Measurements from ENCODE around the gene LSAMP. TPM values are rescaled to one million over a fixed set of nuclear protein-coding genes. Genes with fewer than 3 reads are reported as not detected.

LSAMP gene
- total RNA-seq, 1 donor from 2014 or later = 3.7 TPM

DNA sequence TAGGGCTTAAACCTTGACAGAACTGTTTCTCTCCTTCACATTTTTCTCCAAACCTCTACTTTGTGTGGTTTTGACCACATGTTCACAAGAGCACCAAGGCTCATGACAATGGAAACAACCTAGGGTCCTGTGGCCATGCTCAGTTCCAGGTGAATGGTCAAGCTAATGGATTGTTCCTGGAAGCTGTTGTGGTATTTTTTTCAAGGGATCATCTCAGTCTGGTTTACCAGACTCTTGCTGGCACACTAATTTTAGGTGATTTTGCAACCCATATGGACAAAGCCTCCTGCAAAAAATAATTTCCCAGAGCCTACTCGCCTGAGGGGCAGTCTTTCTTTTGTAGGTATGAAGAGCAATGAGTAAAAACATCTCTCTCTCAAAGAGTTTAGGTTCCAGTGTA is 67.2 kb downstream of the LSAMP start:
- no peaks in the 10 kb centered on the region for H3K36me3 ChIP-seq (ENCODE audit: control insufficient read depth in 3 of 3, insufficient read depth in 3 of 3, low read length in 3 of 3)
- no peak overlapping the region for H3K4me3 ChIP-seq (ENCODE audit: low read length in 3 of 3)
- H3K4me1 ChIP-seq (ENCODE audit: control insufficient read depth in 3 of 3, insufficient read depth in 3 of 3, low read length in 3 of 3) = no peaks in the 10 kb centered on the region
- H3K9ac ChIP-seq (ENCODE audit: low read depth in 1 of 3, low read length in 3 of 3) = no peak overlapping the region
- no peaks in the 10 kb centered on the region for H3K27me3 ChIP-seq (ENCODE audit: control insufficient read depth in 3 of 3, insufficient read depth in 3 of 3, low read length in 3 of 3)
- H3K27ac ChIP-seq (ENCODE audit: low read depth, low read length) = no peak overlapping the region
- H3K9me3 ChIP-seq (ENCODE audit: control insufficient read depth in 3 of 3, low read length in 3 of 3) = no peaks in the 10 kb centered on the region

DNA sequence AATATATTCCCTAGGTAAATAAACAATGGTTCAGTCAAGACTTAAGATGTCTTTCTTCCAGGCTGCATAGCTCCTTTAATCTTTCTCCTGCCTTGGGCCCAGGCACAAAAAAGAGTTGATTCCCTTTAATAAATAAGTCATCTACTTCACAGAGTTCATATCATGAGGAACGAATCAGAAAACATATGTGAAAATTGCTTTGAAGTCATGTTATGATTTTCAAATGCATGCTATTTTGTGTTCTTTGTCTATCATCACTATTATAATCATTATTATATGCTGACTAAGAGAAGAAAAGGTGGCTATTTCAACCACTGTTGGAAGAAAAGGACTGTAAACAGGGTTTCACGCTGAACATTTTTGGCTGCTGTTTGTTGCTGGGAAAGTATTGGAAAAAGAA is 70.4 kb downstream of the LSAMP start:
- Histone ChIP-seq H3K27ac (ENCODE audit: low read depth, low read length) (no peak overlapping the region), H3K4me3 (ENCODE audit: low read length in 3 of 3) (no peak overlapping the region), H3K4me1 (ENCODE audit: control insufficient read depth in 3 of 3, insufficient read depth in 3 of 3, low read length in 3 of 3) (no peaks in the 10 kb centered on the region), H3K36me3 (ENCODE audit: control insufficient read depth in 3 of 3, insufficient read depth in 3 of 3, low read length in 3 of 3) (no peaks in the 10 kb centered on the region), H3K27me3 (ENCODE audit: control insufficient read depth in 3 of 3, insufficient read depth in 3 of 3, low read length in 3 of 3) (no peaks in the 10 kb centered on the region), H3K9me3 (ENCODE audit: control insufficient read depth in 3 of 3, low read length in 3 of 3) (no peaks in the 10 kb centered on the region), H3K9ac (ENCODE audit: low read depth in 1 of 3, low read length in 3 of 3) (no peak overlapping the region)

DNA sequence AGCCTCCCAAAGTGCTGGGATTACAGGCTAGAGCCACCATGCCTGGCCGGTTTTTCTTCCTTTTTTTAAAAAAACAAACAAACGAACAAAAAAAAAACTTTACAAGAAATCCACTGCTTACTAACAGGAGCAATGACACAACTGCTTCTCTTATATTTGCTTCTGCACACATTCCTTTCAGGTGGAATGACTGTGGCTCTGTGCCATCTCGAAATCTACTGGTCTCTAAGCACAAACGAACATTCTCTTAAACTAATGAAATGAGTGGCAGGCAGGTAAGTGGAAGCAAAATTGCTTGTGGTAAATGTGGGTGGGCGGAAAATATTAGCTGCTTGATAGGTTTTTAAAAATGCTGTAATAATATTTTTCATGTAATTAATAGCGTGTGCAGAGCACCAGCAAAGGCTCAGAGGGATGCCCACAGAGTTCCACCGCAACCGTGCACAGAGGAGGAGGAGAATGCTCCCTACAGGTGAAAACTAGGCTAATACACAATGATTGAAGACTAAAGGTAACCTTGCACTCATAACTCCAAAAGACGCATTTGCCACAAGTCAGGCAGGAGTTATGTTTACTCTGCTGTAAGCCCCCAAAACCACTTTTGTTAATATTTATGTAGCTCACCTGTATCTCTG is 77.4 kb downstream of the LSAMP start:
- H3K9ac ChIP-seq (ENCODE audit: low read depth in 1 of 3, low read length in 3 of 3) = no peak overlapping the region
- H3K27me3 ChIP-seq (ENCODE audit: control insufficient read depth in 3 of 3, insufficient read depth in 3 of 3, low read length in 3 of 3) = no peaks in the 10 kb centered on the region
- no peak overlapping the region for H3K27ac ChIP-seq (ENCODE audit: low read depth, low read length)
- H3K4me3 ChIP-seq (ENCODE audit: low read length in 3 of 3) = no peak overlapping the region
- H3K9me3 ChIP-seq (ENCODE audit: control insufficient read depth in 3 of 3, low read length in 3 of 3) = no peaks in the 10 kb centered on the region
- H3K4me1 ChIP-seq (ENCODE audit: control insufficient read depth in 3 of 3, insufficient read depth in 3 of 3, low read length in 3 of 3) = no peaks in the 10 kb centered on the region
- H3K36me3 ChIP-seq (ENCODE audit: control insufficient read depth in 3 of 3, insufficient read depth in 3 of 3, low read length in 3 of 3) = no peaks in the 10 kb centered on the region

- Histone ChIP-seq H3K4me1 (ENCODE audit: control insufficient read depth in 3 of 3, insufficient read depth in 3 of 3, low read length in 3 of 3) (no peaks in the 10 kb centered on the region), H3K27me3 (ENCODE audit: control insufficient read depth in 3 of 3, insufficient read depth in 3 of 3, low read length in 3 of 3) (no peaks in the 10 kb centered on the region), H3K9me3 (ENCODE audit: control insufficient read depth in 3 of 3, low read length in 3 of 3) (no peaks in the 10 kb centered on the region), H3K27ac (ENCODE audit: low read depth, low read length) (no peak overlapping the region), H3K36me3 (ENCODE audit: control insufficient read depth in 3 of 3, insufficient read depth in 3 of 3, low read length in 3 of 3) (no peaks in the 10 kb centered on the region), H3K4me3 (ENCODE audit: low read length in 3 of 3) (no peak overlapping the region), H3K9ac (ENCODE audit: low read depth in 1 of 3, low read length in 3 of 3) (no peak overlapping the region)
Observed at GRCh38 chr3:116356056-116356455, 89.2 kb downstream of the LSAMP start.

- no peaks in the 10 kb centered on the region for H3K36me3 ChIP-seq (ENCODE audit: control insufficient read depth in 3 of 3, insufficient read depth in 3 of 3, low read length in 3 of 3)
- no peaks in the 10 kb centered on the region for H3K4me1 ChIP-seq (ENCODE audit: control insufficient read depth in 3 of 3, insufficient read depth in 3 of 3, low read length in 3 of 3)
- no peaks in the 10 kb centered on the region for H3K9me3 ChIP-seq (ENCODE audit: control insufficient read depth in 3 of 3, low read length in 3 of 3)
- H3K4me3 ChIP-seq (ENCODE audit: low read length in 3 of 3) = no peak overlapping the region
- H3K27me3 ChIP-seq (ENCODE audit: control insufficient read depth in 3 of 3, insufficient read depth in 3 of 3, low read length in 3 of 3) = no peaks in the 10 kb centered on the region
- H3K27ac ChIP-seq (ENCODE audit: low read depth, low read length) = no peak overlapping the region
- no peak overlapping the region for H3K9ac ChIP-seq (ENCODE audit: low read depth in 1 of 3, low read length in 3 of 3)
Observed at GRCh38 chr3:116354382-116354781, 90.9 kb downstream of the LSAMP start.

GRCh38 chr3:116350119-116350733 is 95.1 kb downstream of the LSAMP start:
- no peak overlapping the region for H3K4me3 ChIP-seq (ENCODE audit: low read length in 3 of 3)
- no peaks in the 10 kb centered on the region for H3K9me3 ChIP-seq (ENCODE audit: control insufficient read depth in 3 of 3, low read length in 3 of 3)
- H3K27me3 ChIP-seq (ENCODE audit: control insufficient read depth in 3 of 3, insufficient read depth in 3 of 3, low read length in 3 of 3) = no peaks in the 10 kb centered on the region
- no peaks in the 10 kb centered on the region for H3K4me1 ChIP-seq (ENCODE audit: control insufficient read depth in 3 of 3, insufficient read depth in 3 of 3, low read length in 3 of 3)
- no peak overlapping the region for H3K27ac ChIP-seq (ENCODE audit: low read depth, low read length)
- no peaks in the 10 kb centered on the region for H3K36me3 ChIP-seq (ENCODE audit: control insufficient read depth in 3 of 3, insufficient read depth in 3 of 3, low read length in 3 of 3)
- no peak overlapping the region for H3K9ac ChIP-seq (ENCODE audit: low read depth in 1 of 3, low read length in 3 of 3)

- Histone ChIP-seq H3K9ac (ENCODE audit: low read depth in 1 of 3, low read length in 3 of 3) (no peak overlapping the region), H3K9me3 (ENCODE audit: control insufficient read depth in 3 of 3, low read length in 3 of 3) (no peaks in the 10 kb centered on the region), H3K27me3 (ENCODE audit: control insufficient read depth in 3 of 3, insufficient read depth in 3 of 3, low read length in 3 of 3) (no peaks in the 10 kb centered on the region), H3K4me3 (ENCODE audit: low read length in 3 of 3) (no peak overlapping the region), H3K36me3 (ENCODE audit: control insufficient read depth in 3 of 3, insufficient read depth in 3 of 3, low read length in 3 of 3) (no peaks in the 10 kb centered on the region), H3K27ac (ENCODE audit: low read depth, low read length) (no peak overlapping the region), H3K4me1 (ENCODE audit: control insufficient read depth in 3 of 3, insufficient read depth in 3 of 3, low read length in 3 of 3) (no peaks in the 10 kb centered on the region)
Observed at GRCh38 chr3:116348216-116348615, 97.1 kb downstream of the LSAMP start.

GRCh38 chr3:116342499-116342898 is 102.8 kb downstream of the LSAMP start:
- no peak overlapping the region for H3K9ac ChIP-seq (ENCODE audit: low read depth in 1 of 3, low read length in 3 of 3)
- H3K27me3 ChIP-seq (ENCODE audit: control insufficient read depth in 3 of 3, insufficient read depth in 3 of 3, low read length in 3 of 3) = no peaks in the 10 kb centered on the region
- no peaks in the 10 kb centered on the region for H3K36me3 ChIP-seq (ENCODE audit: control insufficient read depth in 3 of 3, insufficient read depth in 3 of 3, low read length in 3 of 3)
- no peaks in the 10 kb centered on the region for H3K9me3 ChIP-seq (ENCODE audit: control insufficient read depth in 3 of 3, low read length in 3 of 3)
- H3K4me1 ChIP-seq (ENCODE audit: control insufficient read depth in 3 of 3, insufficient read depth in 3 of 3, low read length in 3 of 3) = no peaks in the 10 kb centered on the region
- no peak overlapping the region for H3K27ac ChIP-seq (ENCODE audit: low read depth, low read length)
- H3K4me3 ChIP-seq (ENCODE audit: low read length in 3 of 3) = no peak overlapping the region

GRCh38 chr3:116341899-116342298 is 103.4 kb downstream of the LSAMP start:
- no peaks in the 10 kb centered on the region for H3K4me1 ChIP-seq (ENCODE audit: control insufficient read depth in 3 of 3, insufficient read depth in 3 of 3, low read length in 3 of 3)
- no peak overlapping the region for H3K4me3 ChIP-seq (ENCODE audit: low read length in 3 of 3)
- no peak overlapping the region for H3K9ac ChIP-seq (ENCODE audit: low read depth in 1 of 3, low read length in 3 of 3)
- no peaks in the 10 kb centered on the region for H3K36me3 ChIP-seq (ENCODE audit: control insufficient read depth in 3 of 3, insufficient read depth in 3 of 3, low read length in 3 of 3)
- H3K9me3 ChIP-seq (ENCODE audit: control insufficient read depth in 3 of 3, low read length in 3 of 3) = no peaks in the 10 kb centered on the region
- no peaks in the 10 kb centered on the region for H3K27me3 ChIP-seq (ENCODE audit: control insufficient read depth in 3 of 3, insufficient read depth in 3 of 3, low read length in 3 of 3)
- no peak overlapping the region for H3K27ac ChIP-seq (ENCODE audit: low read depth, low read length)

DNA sequence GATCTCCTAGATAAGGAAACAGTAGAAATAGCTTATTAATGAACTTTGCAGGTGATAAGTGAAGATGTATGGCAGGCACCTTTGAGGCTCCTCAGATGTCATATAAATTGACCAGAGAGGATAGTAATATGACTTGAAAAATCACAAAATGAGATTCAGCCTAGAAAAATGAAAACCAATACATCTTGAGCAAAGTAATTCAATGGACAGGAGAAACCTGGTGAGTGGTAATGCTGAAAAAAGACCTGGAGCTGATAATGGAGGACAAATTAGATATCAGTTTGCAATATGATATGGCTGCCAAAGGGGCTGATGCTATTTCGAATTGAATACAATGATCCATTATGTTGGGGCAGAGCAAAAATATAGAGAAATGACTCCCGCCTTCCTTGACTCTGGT is 103.9 kb downstream of the LSAMP start:
- Histone ChIP-seq H3K9me3 (ENCODE audit: control insufficient read depth in 3 of 3, low read length in 3 of 3) (no peaks in the 10 kb centered on the region), H3K4me1 (ENCODE audit: control insufficient read depth in 3 of 3, insufficient read depth in 3 of 3, low read length in 3 of 3) (no peaks in the 10 kb centered on the region), H3K4me3 (ENCODE audit: low read length in 3 of 3) (no peak overlapping the region), H3K27me3 (ENCODE audit: control insufficient read depth in 3 of 3, insufficient read depth in 3 of 3, low read length in 3 of 3) (no peaks in the 10 kb centered on the region), H3K36me3 (ENCODE audit: control insufficient read depth in 3 of 3, insufficient read depth in 3 of 3, low read length in 3 of 3) (no peaks in the 10 kb centered on the region), H3K9ac (ENCODE audit: low read depth in 1 of 3, low read length in 3 of 3) (no peak overlapping the region), H3K27ac (ENCODE audit: low read depth, low read length) (no peak overlapping the region)
